Effector CD4-positive, alpha-beta T cell (primary cell): ENCODE measurements around the gene RPS19BP1.

ENCODE experiments used
- DNase-seq: peaks from one replicate; pipeline ENCODE4 v3.0.0-alpha.2; 2020

Gene RPS19BP1

GRCh38 chr22:39558950-39559349 is 26.4 kb upstream of the RPS19BP1 start:
- DNase-seq = no peak

GRCh38 chr22:39558254-39558727 is 25.7 kb upstream of the RPS19BP1 start:
- DNase-seq = no peak

GRCh38 chr22:39556970-39557841 is 24.7 kb upstream of the RPS19BP1 start:
- DNase-seq = no peak

GRCh38 chr22:39554151-39554550 is 21.6 kb upstream of the RPS19BP1 start:
- no peak for DNase-seq

GRCh38 chr22:39553429-39553828 is 20.9 kb upstream of the RPS19BP1 start:
- no peak for DNase-seq

GRCh38 chr22:39547587-39547947 is 15.0 kb upstream of the RPS19BP1 start:
- no peak for DNase-seq

- DNase-seq = no peak
These were observed 14.5 kb upstream of the RPS19BP1 start for GRCh38 chr22:39546889-39547586.

- DNase-seq = peak; percentile 49
These were observed 13.1 kb upstream of the RPS19BP1 start for GRCh38 chr22:39545386-39546365.

GRCh38 chr22:39543095-39543494 is 10.5 kb upstream of the RPS19BP1 start:
- DNase-seq = no peak

- DNase-seq = no peak
These were observed 5.4 kb upstream of the RPS19BP1 start for GRCh38 chr22:39537975-39538374.

GRCh38 chr22:39536711-39537110 is 4.2 kb upstream of the RPS19BP1 start:
- no peak for DNase-seq

- DNase-seq = no peak
These were observed 3.4 kb upstream of the RPS19BP1 start for GRCh38 chr22:39535831-39536449.

- DNase-seq = no peak
These were observed 2.8 kb upstream of the RPS19BP1 start for GRCh38 chr22:39535357-39535725.

GRCh38 chr22:39534591-39535356 is 2.2 kb upstream of the RPS19BP1 start:
- peak; percentile 78 for DNase-seq

- DNase-seq = no peak
These were observed 1.6 kb upstream of the RPS19BP1 start for GRCh38 chr22:39534092-39534506.

GRCh38 chr22:39530692-39531331 is 1.7 kb downstream of the RPS19BP1 start:
- DNase-seq = no peak

- DNase-seq = no peak
These were observed 2.4 kb downstream of the RPS19BP1 start for GRCh38 chr22:39530116-39530515.

- no peak for DNase-seq
These were observed 3.1 kb downstream of the RPS19BP1 start for GRCh38 chr22:39529487-39529851.

- DNase-seq = peak; percentile 89
These were observed 3.7 kb downstream of the RPS19BP1 start for GRCh38 chr22:39528681-39529486.

GRCh38 chr22:39528080-39528661 is 4.4 kb downstream of the RPS19BP1 start:
- no peak for DNase-seq
